ENCODE measurements around the gene DHH. TPM values are rescaled to one million over a fixed set of nuclear protein-coding genes. Genes with fewer than 3 reads are reported as not detected.
"Not testable (repeated sequence)": the region's sequence is repeated elsewhere in the genome, so short reads cannot be mapped to it uniquely, and the experiment has no call there.

Gene DHH
- 0.21 TPM in 1 of 2 replicates, not detected in the other for polyA plus RNA-seq (2014; cell fraction: cytosol; rRNA removed)
- 0.47 and 1.3 TPM in 2 replicates for polyA plus RNA-seq (2014; cell fraction: nucleus; rRNA removed)

GRCh38 chr12:49094160-49094974, at the start of gene DHH:
Gene DHH (minus strand): TSS chr12:49094801. CDS start chr12:49094512, 289 bp downstream.
- DNase-seq (ENCODE audit: low spot score): no peak

DNA sequence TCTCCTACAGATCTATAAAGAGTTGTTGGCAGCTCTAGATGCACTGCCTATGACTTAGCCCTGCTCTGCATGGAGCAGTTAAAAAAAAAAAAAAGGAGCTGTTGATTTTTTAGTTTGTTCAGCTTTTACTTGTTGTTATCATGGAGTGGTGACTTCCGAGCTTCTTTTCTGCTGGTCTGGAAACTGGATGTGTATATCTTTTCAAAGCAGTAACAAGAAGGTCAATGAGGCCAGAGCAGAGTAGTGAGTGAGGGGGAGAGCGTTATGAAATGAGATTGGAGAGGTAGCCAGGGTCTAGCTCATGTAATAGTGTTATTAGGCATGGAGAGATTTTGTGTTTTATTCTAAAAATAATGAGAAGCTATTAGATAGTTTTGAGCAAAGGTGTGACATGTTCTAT, 49.8 kb upstream of the DHH start:
- no peak for DNase-seq (ENCODE audit: low spot score)

DNA sequence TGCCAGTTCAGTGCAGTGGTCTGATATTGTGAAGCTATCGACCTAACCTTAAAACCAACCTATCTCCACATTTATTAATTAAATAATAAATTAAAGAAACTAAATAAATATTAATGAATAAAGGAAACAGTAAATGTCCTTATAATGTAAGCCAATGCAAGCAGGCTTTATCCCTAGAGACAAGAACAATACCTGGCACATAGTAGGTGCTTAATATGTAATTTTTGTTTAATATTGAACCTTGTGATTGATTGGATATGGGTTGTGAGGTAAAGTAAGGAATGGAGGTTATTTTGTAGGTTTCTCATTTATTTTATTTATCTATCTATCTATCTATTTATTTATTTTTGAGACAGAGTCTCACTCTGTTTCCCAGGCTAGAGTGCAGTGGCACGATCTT, 44.4 kb upstream of the DHH start:
- DNase-seq (ENCODE audit: low spot score): no peak

DNA sequence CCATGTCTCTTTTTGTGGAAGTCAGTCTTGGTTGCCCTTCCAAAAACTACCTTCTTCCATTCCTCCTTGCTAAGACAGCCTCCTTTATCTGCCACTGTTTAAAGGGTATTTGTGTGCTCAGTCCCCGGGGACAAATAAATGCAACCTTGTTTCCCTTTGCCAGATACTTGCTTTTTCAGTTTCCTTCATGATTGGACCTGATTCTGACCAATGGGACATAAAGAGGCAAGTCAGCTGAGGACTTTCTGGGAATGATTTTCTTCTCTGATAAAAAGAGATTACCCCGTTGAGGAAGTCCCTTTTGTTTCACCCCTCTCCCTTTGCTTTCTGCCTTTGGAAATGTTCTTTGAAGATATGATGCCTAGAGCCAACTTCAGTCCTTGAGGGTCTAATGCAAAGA, 44.0 kb upstream of the DHH start:
- DNase-seq (ENCODE audit: low spot score): peak; percentile 28

DNA sequence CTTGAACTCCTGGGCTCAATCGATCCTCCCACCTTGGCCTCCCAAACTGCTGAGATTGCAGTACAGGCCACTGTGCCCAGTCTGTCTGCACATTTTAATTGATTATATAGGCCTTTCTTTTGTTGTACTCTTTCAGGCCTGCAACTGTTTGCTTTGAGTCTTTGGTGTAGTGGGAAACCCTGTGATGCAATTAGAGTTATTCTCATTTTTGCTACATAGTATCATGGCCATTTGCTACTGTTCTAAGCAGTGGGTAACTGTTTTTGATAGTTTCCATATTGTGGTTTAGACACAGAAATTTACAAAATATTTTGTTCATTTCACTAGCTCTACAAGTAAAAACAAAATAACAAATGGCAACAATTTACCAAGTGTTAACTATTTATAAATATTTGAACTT, 42.9 kb upstream of the DHH start:
- no peak for DNase-seq (ENCODE audit: low spot score)

GRCh38 chr12:49136997-49137396, 42.4 kb upstream of the DHH start:
- DNase-seq (ENCODE audit: low spot score): not testable (repeated sequence)

DNA sequence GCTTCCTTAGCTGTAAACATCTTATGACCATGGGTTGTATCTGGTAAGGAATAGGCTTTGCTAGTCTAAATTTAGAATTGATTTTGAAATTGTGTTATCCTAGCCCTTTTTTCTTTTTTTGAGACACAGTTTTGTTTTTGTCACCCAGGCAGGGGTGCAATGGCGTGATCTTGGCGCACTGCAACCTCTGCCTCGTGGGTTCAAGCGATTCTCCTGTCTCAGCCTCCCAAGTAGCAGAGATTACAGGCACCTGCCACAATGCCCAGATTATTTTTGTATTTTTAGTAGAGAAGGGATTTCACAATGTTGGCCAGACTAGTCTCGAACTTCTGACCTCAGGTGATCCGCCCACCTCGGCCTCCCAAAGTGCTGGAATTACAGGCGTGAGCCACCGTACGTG, 39.0 kb upstream of the DHH start:
- DNase-seq (ENCODE audit: low spot score): no peak

GRCh38 chr12:49133014-49133413, 38.4 kb upstream of the DHH start:
- no peak for DNase-seq (ENCODE audit: low spot score)

GRCh38 chr12:49131894-49132461, 37.4 kb upstream of the DHH start:
- no peak for DNase-seq (ENCODE audit: low spot score)

DNA sequence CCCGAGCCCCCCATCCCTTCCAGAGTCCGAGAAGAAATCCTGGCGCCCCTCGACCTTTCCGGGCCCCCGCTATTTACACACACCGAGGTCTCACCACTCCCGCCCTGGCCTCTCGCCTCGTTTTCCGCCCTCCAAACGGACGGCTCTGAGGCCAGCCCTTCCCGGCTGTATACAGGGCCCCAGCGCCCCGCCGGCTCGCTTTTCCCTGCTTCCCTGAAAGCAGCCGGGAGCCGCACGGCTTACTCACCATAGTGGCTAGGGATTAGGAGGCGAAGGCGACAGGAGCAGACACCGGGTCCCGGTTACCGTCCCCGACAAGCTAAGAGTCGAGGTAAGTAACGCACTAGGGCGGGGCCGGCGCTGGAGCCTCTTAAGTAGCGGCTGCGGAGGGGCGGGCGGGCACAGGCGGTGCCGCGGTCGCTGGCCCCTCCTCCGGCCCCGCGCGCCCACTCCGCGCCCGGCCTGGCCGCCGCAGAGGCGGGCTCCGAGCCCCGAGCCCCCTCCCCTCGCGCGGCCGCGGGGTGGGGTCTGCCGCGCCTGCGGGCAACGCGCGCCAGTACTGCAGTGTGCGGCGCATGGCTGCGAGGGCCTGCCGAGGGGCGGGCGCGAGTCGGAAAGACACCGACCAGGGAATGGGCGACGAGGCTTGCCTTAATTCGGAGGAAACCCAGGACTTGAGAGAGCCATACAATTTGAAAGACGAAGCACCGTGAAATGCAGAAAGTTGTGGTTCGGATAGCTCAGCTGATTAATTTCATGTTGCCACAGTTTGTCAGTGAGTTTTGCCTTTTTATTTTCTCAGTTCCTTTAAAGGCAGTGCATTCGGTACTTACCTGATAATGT, 36.7 kb upstream of the DHH start, which contains the start of gene TUBA1B:
Gene TUBA1B (minus strand): TSS at position 345 of the 843 bp plus-strand sequence. CDS start 95 bp downstream, at position 250.
- DNase-seq (ENCODE audit: low spot score): peak; percentile 89

GRCh38 chr12:49130151-49131050, 35.8 kb upstream of the DHH start:
- DNase-seq (ENCODE audit: low spot score): peak; percentile 90

DNA sequence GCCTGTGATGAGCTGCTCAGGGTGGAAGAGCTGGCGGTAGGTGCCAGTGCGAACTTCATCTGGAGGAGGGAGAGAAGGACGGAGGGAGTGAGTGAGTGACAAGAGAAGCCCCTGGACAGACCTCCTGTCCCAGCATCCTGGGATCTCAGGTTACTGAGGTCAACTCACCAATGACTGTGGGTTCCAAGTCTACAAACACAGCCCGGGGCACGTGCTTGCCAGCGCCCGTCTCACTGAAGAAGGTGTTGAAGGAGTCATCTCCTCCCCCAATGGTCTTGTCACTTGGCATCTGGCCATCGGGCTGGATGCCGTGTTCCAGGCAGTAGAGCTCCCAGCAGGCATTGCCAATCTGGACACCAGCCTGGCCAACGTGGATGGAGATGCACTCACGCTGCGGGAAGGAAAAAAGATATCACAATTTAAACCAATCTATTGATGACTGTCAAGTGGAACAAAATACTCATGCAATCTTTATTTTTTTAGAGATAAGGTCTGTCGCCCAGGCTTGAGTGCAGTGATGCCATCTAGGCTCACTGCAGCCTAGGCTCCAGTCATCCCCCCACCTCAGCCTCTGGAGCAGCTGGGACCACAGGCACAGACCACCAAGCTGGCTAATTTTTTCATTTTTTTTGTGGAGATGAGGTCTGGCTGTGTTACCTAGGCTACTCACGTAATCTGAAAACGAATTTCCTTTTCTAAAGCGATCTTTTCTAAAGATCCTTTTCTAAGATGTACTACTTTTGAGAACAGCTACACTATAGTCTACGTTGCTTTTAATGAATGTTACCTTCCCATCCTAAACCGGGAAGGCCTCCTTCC, 34.9 kb upstream of the DHH start:
- no peak for DNase-seq (ENCODE audit: low spot score)

DNA sequence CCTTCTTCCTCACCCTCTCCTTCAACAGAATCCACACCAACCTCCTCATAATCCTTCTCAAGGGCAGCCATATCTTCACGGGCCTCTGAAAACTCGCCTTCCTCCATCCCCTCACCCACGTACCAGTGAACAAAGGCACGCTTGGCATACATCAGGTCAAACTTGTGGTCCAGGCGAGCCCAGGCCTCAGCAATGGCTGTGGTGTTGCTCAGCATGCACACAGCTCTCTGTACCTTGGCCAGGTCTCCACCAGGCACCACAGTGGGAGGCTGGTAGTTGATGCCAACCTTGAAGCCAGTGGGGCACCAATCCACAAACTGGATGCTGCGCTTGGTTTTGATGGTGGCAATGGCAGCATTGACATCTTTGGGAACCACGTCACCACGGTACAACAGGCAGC, 33.4 kb upstream of the DHH start:
- not testable (repeated sequence) for DNase-seq (ENCODE audit: low spot score)

DNA sequence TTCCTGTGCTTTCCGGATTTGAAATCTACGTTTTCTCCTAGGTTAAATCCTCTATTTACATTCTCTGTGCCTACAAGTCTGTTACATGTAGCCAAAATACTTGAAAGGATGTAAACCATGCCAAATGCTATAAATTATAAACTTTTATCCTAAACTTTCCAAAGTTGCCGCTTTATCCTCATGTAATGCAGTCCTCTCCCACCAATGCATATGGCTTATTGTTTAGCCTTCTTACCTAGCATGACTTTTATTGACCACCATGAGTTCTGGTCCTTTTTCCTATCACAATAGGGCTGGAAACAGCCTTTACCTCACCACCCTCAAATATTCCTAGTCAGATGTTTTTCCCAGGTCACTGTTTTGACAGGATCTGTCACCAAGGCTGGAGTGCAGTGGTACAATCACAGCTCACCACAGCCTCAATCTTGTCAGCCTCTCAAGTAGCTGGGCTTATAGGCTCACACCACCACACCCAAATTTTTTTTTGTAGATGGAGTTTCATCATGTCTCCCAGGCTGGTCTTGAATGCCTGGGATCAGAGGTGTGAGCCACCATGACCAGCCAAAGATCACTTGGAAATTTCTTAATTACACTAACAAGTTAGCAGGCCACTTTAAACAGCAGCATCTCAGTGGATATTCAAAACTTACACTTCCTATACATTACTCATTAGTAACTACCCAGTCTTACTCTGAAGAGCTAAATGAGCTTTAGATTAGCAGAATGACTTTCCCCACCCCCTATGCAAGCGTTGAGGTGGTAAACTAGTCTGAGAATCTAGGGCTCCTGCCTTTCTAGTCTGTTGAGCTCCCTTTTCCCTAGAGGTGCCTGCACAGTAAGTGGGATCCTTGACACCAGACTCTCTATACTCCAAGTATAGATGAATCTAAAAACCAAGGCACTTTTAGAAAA, 32.5 kb upstream of the DHH start:
- peak; percentile 49 for DNase-seq (ENCODE audit: low spot score)

GRCh38 chr12:49121047-49121696, 26.6 kb upstream of the DHH start:
- DNase-seq (ENCODE audit: low spot score): peak; percentile 79

DNA sequence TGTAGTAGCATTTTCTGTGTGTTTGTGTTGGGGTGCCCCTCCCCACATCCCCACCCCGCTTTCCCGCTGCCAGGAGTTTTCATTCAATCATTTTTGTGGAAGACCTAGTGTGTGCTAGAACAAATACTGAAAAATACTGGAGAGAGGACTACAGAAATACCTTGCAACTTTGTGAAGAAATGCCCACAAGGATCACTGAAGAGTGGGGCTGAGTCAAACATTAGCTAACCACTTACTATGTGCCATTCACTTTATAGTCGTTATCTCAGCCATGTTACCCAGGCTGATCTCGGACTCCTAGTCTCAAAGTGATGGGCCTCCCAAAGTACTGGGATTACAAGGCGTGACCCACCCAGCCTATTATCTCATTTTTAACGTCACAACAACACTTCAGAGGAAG, 16.6 kb upstream of the DHH start:
- DNase-seq (ENCODE audit: low spot score): no peak

GRCh38 chr12:49110464-49111155, 16.0 kb upstream of the DHH start, which contains the start of gene LMBR1L:
Gene LMBR1L (minus strand): TSS chr12:49110847. CDS start chr12:49110555, 292 bp downstream.
- peak; percentile 99 for DNase-seq (ENCODE audit: low spot score)

Data from SK-N-DZ (cell line).